HepG2 (cell line): ENCODE measurements around the gene SLC38A2. TPM values are rescaled to one million over a fixed set of nuclear protein-coding genes. Genes with fewer than 3 reads are reported as not detected.

Source experiments
- AKNA ChIP-seq: sonication (generic); formaldehyde crosslinking; IDR thresholded peaks from 2 replicates; pipeline ENCODE4 v1.4.0; 2020; ENCODE audit warnings: missing genetic modification reagents, borderline replicate concordance
- ARID2 ChIP-seq: sonication (generic); formaldehyde crosslinking; IDR thresholded peaks from 2 replicates; pipeline ENCODE4 v1.8.1; 2022; ENCODE audit warnings: mild to moderate bottlenecking, missing genetic modification reagents, borderline replicate concordance
- CEBPB ChIP-seq: IDR thresholded peaks from 2 replicates; pipeline ENCODE4 v1.6.1; 2011; ENCODE audit warnings: low read depth, low read length, improper control_type of control experiment, borderline replicate concordance
- ELF1 ChIP-seq: sonication (generic); formaldehyde crosslinking; IDR thresholded peaks from 2 replicates; pipeline ENCODE4 v1.4.0; 2020; ENCODE audit warnings: missing genetic modification reagents
- KDM4B ChIP-seq: sonication (generic); formaldehyde crosslinking; IDR thresholded peaks from 2 replicates; pipeline ENCODE4 v1.4.0; 2020; ENCODE audit warnings: missing genetic modification reagents
- LRRFIP1 ChIP-seq: sonication (generic); formaldehyde crosslinking; conservative IDR thresholded peaks from 2 replicates; pipeline ENCODE4 v1.4.0; 2020; ENCODE audit warnings: missing genetic modification reagents
- PHF5A ChIP-seq: IDR thresholded peaks from one replicate; pipeline ENCODE4 v1.6.1; 2018; ENCODE audit warnings: low read depth, missing genetic modification reagents; ENCODE audit not compliant: unreplicated experiment
- RXRA ChIP-seq: sonication (generic); formaldehyde crosslinking; IDR thresholded peaks from 2 replicates; pipeline ENCODE4 v1.5.1; 2020; ENCODE audit warnings: missing genetic modification reagents
- SPEN ChIP-seq: sonication (generic); formaldehyde crosslinking; IDR thresholded peaks from 2 replicates; pipeline ENCODE4 v1.5.1; 2020; ENCODE audit warnings: low read depth, mild to moderate bottlenecking, missing genetic modification reagents
- THAP7 ChIP-seq: sonication (generic); formaldehyde crosslinking; IDR thresholded peaks from 2 replicates; pipeline ENCODE4 v1.8.1; 2023; ENCODE audit warnings: mild to moderate bottlenecking, missing genetic modification reagents
- TIGD3 ChIP-seq: sonication (generic); formaldehyde crosslinking; IDR thresholded peaks from 2 replicates; pipeline ENCODE4 v1.5.1; 2020; ENCODE audit warnings: mild to moderate bottlenecking, missing genetic modification reagents, borderline replicate concordance
- TP53 ChIP-seq: sonication (generic); formaldehyde crosslinking; conservative IDR thresholded peaks from 2 replicates; pipeline ENCODE4 v1.4.0; 2020; ENCODE audit warnings: missing genetic modification reagents
- ZBTB7B ChIP-seq: sonication (generic); formaldehyde crosslinking; IDR thresholded peaks from 2 replicates; pipeline ENCODE4 v1.4.0; 2020; ENCODE audit warnings: missing genetic modification reagents
- ZFP62 ChIP-seq: sonication (generic); formaldehyde crosslinking; IDR thresholded peaks from 2 replicates; pipeline ENCODE4 v1.4.0; 2020; ENCODE audit warnings: missing genetic modification reagents
- ZNF225 ChIP-seq: sonication (generic); formaldehyde crosslinking; IDR thresholded peaks from 2 replicates; pipeline ENCODE4 v1.4.0; 2020; ENCODE audit warnings: mild to moderate bottlenecking, missing genetic modification reagents
- ZNF256 ChIP-seq: sonication (generic); formaldehyde crosslinking; conservative IDR thresholded peaks from 2 replicates; pipeline ENCODE4 v1.4.0; 2020; ENCODE audit warnings: missing genetic modification reagents
- ZNF264 ChIP-seq: sonication (generic); formaldehyde crosslinking; IDR thresholded peaks from 2 replicates; pipeline ENCODE4 v1.4.0; 2020; ENCODE audit warnings: missing genetic modification reagents
- ZNF34 ChIP-seq: sonication (generic); formaldehyde crosslinking; IDR thresholded peaks from 2 replicates; pipeline ENCODE4 v1.4.0; 2020; ENCODE audit warnings: mild to moderate bottlenecking, missing genetic modification reagents, borderline replicate concordance
- ZNF44 ChIP-seq: sonication (generic); formaldehyde crosslinking; IDR thresholded peaks from 2 replicates; pipeline ENCODE4 v1.5.1; 2020; ENCODE audit warnings: mild to moderate bottlenecking, missing genetic modification reagents
- ZNF773 ChIP-seq: sonication (generic); formaldehyde crosslinking; IDR thresholded peaks from 2 replicates; pipeline ENCODE4 v1.4.0; 2020; ENCODE audit warnings: missing genetic modification reagents, borderline replicate concordance
- ZSCAN9 ChIP-seq: IDR thresholded peaks from 2 replicates; pipeline ENCODE4 v1.6.1; 2016; ENCODE audit warnings: borderline replicate concordance
- polyA plus RNA-seq, 8 experiments: library from polyadenylated mRNA; depleted of rRNA in 3 of 8; stranded (reverse) in 7 of 8; unstranded in 1 of 8; fragments of >200 nt; fragmentation: Illumina TruSeq in 4 of 8; extraction: Trizol in 4 of 8; gene quantifications; 2 replicates each; pipeline versions ENCODE4 v1.2.1 to v1.2.3, GENCODE V29; 2011 to 2016; ENCODE audit warnings: low read depth in 4 of 8, missing spikeins in 1 of 8, mixed read lengths in 1 of 8; ENCODE audit not compliant: insufficient read depth in 1 of 8
- total RNA-seq, 5 experiments: library from RNA; depleted of rRNA; stranded (reverse); fragments of >200 nt; fragmentation: Illumina TruSeq; extraction: Trizol; gene quantifications; 2 replicates each; pipeline ENCODE4 v1.2.3, GENCODE V29; 2016; ENCODE audit warnings: low read depth in 1 of 5

Gene SLC38A2
- total and polyA plus RNA-seq, 2 of the 13 experiments (the other 11 are each of a cell fraction or from before 2014, with no cell fraction given): 368 to 880 TPM

GRCh38 chr12:46382964-46383653 is 10.5 kb upstream of the SLC38A2 start (continued):
- TF ChIP-seq AKNA (CRISPR knock-in tag): no peak
- no peak; the same call in 1 of the 2 replicates for TF ChIP-seq ZNF773 (CRISPR knock-in tag)
- no peak for TF ChIP-seq ZFP62 (CRISPR knock-in tag)
- TF ChIP-seq PHF5A: no peak
- no peak for TF ChIP-seq CEBPB
- TF ChIP-seq THAP7 (CRISPR knock-in tag): no peak; the same call in 1 of the 2 replicates
- no peak; the same call in 1 of the 2 replicates for TF ChIP-seq ZSCAN9 (CRISPR knock-in tag)
- TF ChIP-seq ZNF256 (CRISPR knock-in tag): no peak
- no peak for TF ChIP-seq TP53
- TF ChIP-seq SPEN (CRISPR knock-in tag): peak; percentile 73
- TF ChIP-seq LRRFIP1 (CRISPR knock-in tag): no peak
- no peak for TF ChIP-seq ZNF264 (CRISPR knock-in tag)
- TF ChIP-seq ZNF34 (CRISPR knock-in tag): no peak; the same call in 1 of the 2 replicates
- TF ChIP-seq ZBTB7B (CRISPR knock-in tag): peak; percentile 46; the same call in 1 of the 2 replicates
- TF ChIP-seq TIGD3 (CRISPR knock-in tag): no peak
- TF ChIP-seq ZNF44 (CRISPR knock-in tag): 0 out of 2 replicates have a peak, but pooled peaks have one; percentile 22
- peak; percentile 22; the same call in 1 of the 2 replicates for TF ChIP-seq KDM4B
- TF ChIP-seq ZNF225: no peak; the same call in 1 of the 2 replicates
- TF ChIP-seq RXRA: peak; percentile 15; the same call in 1 of the 2 replicates
- TF ChIP-seq ELF1 (CRISPR knock-in tag): 0 out of 2 replicates have a peak, but pooled peaks have one; percentile 3
- TF ChIP-seq ARID2 (CRISPR knock-in tag): no peak
